Stimulated activated CD4-positive, alpha-beta T cell treated with anti-CD3 and anti-CD28 coated beads, TNF-alpha, amount 100 ng/mL, for 24 hours (primary cell): ENCODE measurements around the gene RASA3.
A peak's percentile ranks its signal among the peaks of the same experiment; 100 is the strongest.
"Not testable (repeated sequence)": the region's sequence is repeated elsewhere in the genome, so short reads cannot be mapped to it uniquely, and the experiment has no call there.

Experiments used
- DNase-seq, 3 experiments: peaks; one replicate each; pipeline ENCODE4 v3.0.0-alpha.2; 2020; ENCODE audit warnings: low read depth in 3 of 3

The RASA3 gene

DNA sequence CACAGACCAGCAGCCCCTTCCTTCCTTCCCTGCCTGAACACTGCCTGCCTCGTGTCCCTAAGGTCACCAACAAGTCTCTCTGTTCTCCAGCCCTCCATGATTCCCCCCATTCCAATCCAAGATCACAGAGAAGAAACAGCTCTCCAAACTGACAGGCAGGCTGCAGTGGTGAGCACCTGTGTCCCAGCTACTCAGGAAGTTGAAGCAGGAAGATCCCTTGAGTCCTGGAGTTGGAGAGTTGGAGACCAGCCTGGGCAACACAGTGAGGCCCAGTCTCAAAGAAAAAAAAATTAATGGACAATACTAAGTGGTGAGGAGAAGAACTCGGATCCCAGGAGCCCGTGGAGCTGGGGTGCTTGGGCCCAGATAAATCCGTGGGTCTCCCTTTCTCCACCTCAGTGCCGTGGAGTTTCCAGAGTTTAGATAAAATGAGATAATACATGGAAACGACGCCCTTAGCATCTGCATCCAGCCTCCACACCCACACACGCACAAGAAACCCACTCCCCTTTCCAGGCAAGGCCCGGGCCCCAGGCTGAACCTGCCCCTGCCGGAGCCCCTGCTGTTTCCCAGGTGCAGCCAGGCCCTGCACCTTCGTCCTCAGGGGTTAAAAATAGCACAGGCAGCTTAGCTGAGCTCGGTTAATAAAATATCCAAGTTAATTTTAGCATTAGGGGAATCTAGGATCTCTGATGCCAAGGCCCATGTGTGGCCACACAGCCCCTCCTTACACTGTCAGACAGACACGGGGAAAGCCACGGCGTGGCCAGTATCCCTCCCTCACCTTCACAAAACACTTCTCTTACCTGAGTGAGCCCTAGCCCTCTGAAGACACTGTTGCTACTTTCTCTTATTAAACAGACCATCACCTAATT, 4.7 kb downstream of the RASA3 start:
- DNase-seq: no peak

DNA sequence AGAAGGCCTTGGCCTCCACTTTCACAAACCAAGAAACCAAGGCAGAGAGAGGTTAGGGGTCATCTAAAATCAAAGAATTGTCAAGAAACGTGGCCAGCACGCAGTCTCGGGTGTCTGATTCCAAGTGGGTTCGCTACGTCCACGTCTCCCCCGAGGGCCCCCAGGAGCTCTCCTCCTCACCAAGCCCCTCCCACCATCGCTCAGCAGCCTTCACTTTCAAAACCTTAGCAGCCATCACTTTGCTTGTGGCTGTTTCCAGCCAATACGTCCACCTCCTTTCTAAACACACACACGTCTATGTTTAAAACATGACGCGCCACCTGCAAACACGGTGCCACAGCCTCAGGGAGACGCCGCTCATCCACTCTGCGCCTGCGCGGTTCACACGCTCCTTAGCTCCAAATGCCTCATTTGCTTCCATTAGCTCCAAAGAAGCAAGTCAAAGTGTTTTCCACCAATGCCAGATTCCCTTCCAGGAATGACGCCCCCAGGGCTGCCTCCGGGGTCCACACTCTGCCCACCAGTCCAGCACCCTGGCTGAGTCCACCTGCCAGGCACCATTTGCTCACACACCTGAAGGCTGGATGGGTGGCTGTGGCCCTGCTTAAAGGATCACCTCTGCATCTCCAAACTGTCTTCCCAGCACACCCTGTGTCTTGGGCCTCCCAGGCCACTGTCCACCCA, 5.5 kb downstream of the RASA3 start:
- DNase-seq: no peak

GRCh38 chr13:114126086-114126485, 6.3 kb downstream of the RASA3 start:
- DNase-seq: not testable (repeated sequence)

- no peak for DNase-seq
These were observed 6.8 kb downstream of the RASA3 start for GRCh38 chr13:114125589-114125988.

DNA sequence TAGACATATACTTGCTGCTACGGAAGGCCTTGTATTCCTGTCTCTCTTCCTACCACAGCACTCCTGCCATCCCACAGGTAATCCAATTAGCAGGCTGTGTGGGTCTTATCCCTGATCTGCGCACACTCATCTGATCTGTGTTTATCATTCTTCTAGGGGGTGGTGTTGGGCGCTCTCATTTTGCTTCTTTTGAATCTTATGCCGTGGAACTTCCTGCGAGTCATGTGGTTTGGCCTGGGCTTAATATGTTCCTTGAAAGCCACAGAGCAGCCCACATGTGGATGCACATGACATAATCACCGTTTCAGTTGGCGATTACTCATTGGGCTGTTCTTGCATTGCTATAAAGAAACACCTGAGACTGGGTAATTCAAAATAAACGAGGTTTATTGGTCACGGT, 7.5 kb downstream of the RASA3 start:
- peak in 2 of 3 experiments; percentile 69 to 71 for DNase-seq

GRCh38 chr13:114124431-114124830, 8.0 kb downstream of the RASA3 start:
- DNase-seq: no peak

DNA sequence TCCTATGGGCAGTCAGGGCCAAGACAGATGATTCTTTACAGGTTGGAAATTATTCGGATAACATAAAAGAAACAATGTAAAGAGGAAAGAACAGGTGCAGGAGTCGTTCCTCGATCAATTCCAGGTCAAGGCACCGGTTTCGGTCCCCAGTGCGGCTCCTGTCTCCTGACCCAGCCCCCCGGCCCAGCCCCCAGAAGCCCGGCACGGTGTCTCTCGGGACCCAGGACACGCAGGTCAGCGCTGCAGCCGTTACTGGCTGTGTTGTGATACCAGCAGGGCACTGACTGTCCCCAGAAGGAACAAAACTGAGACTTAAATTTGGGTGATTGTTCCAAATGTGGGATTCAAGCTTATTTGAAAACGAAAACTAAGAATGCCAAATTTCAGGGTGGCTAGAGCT, 8.5 kb downstream of the RASA3 start:
- DNase-seq: no peak

DNA sequence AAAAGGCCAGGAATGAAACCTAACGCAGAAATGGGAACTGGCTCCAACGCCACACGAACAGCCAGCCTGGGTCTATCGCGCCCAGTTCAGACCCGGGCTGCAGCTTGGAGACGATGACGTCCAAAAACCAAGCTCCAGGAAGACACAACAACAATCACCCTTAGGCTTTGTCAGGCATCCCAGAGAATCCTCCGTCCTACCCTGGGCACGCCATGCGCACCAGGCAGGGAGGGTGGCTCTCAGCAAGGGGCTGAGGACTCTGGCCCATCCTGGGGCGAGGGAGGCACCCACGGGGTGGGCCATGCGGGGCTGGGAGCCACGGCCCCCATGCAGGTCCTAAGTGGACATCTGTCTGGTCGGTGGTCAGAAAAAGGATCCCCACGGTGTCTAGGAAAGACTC, 9.0 kb downstream of the RASA3 start:
- DNase-seq: no peak

DNA sequence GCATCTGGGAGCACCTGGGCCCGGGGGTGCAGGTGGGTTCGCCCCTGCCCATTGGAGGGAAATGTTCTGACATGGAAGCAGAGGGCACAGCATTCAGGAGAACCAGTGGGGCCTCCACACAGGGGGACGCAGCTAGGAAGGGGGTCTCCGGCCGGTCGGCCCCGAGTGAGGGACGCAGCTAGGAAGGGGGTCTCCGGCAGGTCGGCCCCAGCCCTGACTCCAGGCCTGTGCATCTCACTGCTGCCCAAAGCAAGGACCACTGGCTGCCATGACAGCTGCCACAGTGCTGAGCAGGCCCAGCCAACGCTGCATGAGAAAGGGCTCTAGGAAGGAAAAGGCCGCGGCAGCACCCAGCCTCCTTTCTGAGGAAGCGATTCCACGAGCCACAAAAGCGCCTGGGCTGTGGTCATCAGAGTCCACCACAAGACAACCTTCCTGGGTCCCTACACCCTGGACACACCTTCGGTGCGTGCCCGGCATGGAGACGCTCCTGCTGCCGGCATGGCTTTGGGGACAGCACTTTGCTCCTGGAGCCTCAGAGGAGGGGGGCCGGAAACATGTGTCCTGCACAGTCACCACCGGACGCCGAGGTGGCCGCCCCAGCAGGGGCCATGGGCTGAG, 9.7 kb downstream of the RASA3 start:
- no peak for DNase-seq

- DNase-seq: no peak
These were observed 10.3 kb downstream of the RASA3 start for GRCh38 chr13:114122127-114122511.

- DNase-seq: no peak
These were observed 10.8 kb downstream of the RASA3 start for GRCh38 chr13:114121496-114122126.

DNA sequence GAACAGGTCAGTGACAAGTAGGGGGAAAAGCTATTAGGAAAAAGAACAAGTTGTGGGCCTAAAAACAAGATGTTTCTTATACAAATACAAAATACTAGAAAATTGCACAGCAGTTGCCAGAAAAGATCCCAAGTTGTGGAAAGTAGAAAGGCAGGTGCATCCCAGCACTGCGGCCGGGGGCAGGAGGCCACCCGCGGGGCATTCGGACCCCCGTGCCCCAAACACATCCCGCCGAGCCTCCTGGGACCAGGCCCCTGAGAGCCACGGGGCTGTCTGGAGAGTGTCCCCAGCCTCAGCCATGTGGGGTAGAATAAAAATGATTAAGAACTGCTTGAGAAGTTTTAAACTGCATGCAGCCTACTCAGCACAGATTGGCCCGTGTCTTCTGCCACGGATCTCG, 11.4 kb downstream of the RASA3 start:
- DNase-seq: no peak

DNA sequence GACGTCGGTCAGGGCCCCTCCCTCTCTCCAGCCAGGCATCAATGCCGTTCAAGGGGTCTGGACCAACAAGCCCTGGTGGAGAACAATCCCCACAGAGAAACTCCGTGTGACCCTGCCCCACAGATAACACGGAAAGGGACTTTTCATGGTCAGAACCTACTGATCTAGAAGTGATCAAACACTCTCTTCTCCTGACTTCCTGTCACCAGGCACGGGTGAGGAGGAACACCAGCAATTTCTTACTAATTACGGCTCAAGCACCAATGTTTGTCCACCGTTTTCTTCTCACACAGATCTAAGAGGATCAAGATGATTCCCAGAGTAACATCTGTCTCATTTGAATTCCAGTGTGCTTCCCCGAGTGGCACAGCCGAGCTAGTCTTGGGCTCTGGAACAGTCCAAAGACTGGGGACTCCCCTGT, 11.8 kb downstream of the RASA3 start:
- no peak for DNase-seq

DNA sequence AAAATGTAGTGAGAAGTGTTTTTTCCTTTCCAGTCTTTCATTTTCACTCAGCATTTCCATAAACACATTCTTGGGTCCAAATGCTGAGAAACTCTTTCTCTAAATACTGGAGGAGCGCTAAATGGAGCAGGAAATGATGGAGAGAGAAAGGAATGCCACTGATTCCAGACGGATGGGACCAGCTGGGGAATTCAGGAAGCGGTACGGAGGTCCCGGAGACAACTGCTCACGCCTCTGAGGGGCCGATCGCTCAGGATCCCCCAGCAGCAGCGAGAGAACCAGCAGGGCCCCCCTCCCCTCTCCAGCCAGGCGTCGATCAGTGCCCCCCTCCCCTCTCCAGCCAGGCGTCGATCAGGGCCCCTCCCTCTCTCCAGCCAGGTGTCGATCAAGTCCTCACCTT, 13.2 kb downstream of the RASA3 start:
- no peak for DNase-seq

DNA sequence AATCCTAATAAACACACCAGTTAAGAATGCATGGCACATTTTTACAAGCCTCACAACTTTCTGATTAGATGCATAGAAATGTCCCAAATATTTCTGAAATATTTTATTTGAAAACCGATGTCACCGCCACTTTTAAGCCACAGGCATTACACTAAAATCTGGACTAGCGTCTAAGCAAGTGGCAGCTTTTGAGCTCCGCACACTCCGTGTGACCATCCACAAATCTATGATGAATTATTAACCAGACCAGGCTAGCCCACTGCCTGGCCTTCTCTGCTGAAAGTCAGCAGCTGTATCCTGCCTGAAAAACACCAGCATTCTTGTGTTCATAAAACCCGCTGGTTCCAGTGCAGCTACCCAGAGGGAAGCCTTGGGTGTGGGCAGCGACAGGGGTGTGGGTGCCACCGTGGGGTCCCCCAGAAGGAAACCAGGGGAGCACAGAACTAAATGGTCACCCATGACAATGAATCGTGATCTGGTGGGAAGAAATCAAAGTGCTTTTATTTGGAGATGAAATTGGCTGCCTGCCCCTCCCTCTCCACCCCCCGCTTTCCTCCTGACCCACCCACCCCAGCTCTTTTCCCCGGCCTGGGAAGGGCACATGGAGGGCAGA, 13.8 kb downstream of the RASA3 start:
- DNase-seq: no peak

- DNase-seq: no peak
These were observed 14.3 kb downstream of the RASA3 start for GRCh38 chr13:114118086-114118485.

- not testable (repeated sequence) for DNase-seq
These were observed 15.0 kb downstream of the RASA3 start for GRCh38 chr13:114117341-114117874.

DNA sequence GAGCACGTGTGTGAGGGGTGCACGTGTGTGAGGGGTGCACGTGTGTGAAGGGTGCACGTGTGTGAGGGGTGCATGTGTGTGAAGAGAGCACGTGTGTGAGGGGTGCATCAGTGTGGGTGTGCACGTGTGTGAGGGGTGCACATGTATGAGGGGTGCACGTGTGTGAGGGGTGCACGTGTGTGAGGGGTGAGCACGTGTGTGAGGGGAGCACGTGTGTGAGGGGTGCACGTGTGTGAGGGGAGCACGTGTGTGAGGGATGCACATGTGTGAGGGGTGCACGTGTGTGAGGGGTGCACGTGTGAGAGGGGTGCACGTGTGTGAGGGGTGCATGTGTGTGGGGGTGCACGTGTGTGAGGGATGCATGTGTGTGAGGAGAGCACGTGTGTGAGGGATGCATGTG, 15.7 kb downstream of the RASA3 start:
- no peak for DNase-seq

- DNase-seq: no peak
These were observed 16.6 kb downstream of the RASA3 start for GRCh38 chr13:114115796-114116195.

DNA sequence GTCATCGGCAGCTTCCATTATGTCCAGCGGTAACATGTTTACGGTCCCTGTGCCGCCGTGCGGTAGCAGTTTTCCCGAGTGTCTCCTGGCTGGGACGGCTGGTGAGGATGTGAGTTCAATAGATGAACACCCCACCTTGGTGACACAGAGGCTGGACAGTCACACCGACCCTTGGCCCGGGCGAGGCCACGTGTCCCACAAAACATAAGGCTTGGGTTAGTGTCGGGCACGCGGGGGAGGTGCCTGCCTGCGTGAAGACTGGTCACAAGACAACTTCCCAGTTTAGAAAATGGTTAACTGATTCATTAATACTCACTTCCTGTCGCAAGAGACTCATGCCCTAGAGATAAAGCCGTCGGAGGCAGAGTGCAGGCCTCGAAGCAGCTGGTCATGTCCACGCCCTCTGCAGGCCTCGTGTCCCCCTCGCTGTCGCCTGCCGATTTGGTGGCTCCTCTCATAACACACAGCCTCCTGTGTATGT, 17.2 kb downstream of the RASA3 start:
- peak in 1 of 3 experiments; percentile 37 for DNase-seq

DNA sequence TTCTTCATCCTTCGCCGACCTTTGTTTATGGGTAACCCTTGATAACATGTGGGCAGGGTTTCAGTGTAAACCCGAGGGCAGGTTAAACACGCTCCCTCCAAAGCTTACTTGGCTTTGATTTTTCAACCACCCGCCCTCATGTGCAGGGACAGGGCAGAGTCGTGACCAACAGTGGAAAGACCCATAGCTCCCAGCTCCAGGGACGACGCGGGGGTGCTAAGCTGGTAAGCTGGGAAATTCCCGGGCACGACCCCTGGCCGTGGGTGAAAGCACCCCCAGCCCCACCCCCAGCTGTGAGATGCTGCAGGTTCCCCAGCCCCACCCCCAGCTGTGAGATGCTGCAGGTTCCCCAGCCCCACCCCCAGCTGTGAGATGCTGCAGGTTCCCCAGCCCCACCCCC, 17.8 kb downstream of the RASA3 start:
- not testable (repeated sequence) for DNase-seq
